ENCODE measurements around the gene RFX1. TPM values are rescaled to one million over a fixed set of nuclear protein-coding genes. Genes with fewer than 3 reads are reported as not detected.
A peak's percentile ranks its signal among the peaks of the same experiment; 100 is the strongest.

Gene RFX1
- total RNA-seq, 1 donor from 2014 or later: 19.9 TPM

DNA sequence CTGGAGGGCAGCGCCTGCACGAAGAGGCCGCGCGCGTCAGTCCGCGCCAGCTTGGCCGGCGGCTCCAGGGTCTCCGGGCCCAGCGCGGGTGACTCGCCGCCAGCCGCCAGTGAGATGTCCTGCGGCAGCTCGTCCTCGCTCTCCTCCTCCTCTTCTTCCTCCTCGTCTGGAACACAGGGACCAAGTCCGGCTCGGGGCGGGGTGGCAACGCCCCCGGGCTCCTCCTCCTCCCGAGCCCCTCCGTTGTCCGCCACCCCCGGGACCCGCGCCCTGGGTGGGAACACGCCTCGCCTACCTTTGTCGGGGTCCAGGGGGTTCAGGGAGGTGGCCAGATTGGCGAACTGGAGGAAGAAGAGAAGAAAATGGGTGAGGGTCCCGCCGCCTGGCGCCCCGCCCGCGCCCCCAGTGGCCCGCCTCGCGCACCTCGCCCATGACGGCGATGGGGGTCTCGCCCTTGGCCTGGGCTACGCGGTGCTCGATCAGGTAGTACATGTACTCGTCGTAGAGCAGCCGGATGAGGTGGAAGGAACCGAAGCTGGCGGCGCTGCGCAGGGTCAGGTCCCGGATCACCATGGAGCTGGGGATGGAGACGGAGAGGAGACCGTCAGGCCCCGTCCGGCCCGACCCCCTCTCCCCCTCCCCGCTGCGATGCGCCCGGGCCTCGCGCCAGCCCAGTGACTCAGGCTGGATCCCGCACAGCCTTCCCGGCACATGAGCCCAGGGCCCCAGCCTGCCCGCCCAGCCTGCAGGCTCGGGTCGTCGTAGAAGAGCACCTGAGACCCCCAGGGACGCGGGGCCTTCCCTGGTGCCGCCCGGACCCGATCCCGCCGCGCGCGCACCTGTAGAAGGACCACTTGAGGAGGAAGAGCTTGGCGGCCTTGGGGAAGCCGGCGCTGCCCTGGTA is 43.2 kb downstream of the RFX1 start:
- H3K27me3 Mint-ChIP-seq (ENCODE audit: low read depth): peaks cover 6% of the 10 kb centered on the region
- peaks cover 9% of the 10 kb centered on the region for H3K36me3 Mint-ChIP-seq (ENCODE audit: low read depth)
- DNase-seq (ENCODE audit: low read depth, low spot score): no peak
- H3K27ac Mint-ChIP-seq (ENCODE audit: unreplicated experiment): no peak overlapping the region
- H3K4me1 Mint-ChIP-seq: peaks cover 5% of the 10 kb centered on the region
- no peaks in the 10 kb centered on the region for H3K9me3 Mint-ChIP-seq
- TF ChIP-seq, protein P1, sequence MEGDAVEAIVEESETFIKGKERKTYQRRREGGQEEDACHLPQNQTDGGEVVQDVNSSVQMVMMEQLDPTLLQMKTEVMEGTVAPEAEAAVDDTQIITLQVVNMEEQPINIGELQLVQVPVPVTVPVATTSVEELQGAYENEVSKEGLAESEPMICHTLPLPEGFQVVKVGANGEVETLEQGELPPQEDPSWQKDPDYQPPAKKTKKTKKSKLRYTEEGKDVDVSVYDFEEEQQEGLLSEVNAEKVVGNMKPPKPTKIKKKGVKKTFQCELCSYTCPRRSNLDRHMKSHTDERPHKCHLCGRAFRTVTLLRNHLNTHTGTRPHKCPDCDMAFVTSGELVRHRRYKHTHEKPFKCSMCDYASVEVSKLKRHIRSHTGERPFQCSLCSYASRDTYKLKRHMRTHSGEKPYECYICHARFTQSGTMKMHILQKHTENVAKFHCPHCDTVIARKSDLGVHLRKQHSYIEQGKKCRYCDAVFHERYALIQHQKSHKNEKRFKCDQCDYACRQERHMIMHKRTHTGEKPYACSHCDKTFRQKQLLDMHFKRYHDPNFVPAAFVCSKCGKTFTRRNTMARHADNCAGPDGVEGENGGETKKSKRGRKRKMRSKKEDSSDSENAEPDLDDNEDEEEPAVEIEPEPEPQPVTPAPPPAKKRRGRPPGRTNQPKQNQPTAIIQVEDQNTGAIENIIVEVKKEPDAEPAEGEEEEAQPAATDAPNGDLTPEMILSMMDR (conservative IDR thresholded peaks at IDR 0.05): no peak
- no peak overlapping the region for H3K4me3 Mint-ChIP-seq

GRCh38 chr19:13961826-13962698 is 44.1 kb downstream of the RFX1 start:
- no peak overlapping the region for H3K27ac Mint-ChIP-seq (ENCODE audit: unreplicated experiment)
- TF ChIP-seq, protein P1 (conservative IDR thresholded peaks at IDR 0.05): no peak
- H3K4me3 Mint-ChIP-seq: peak overlapping the region; percentile 54
- peaks cover 6% of the 10 kb centered on the region for H3K27me3 Mint-ChIP-seq (ENCODE audit: low read depth)
- H3K9me3 Mint-ChIP-seq: no peaks in the 10 kb centered on the region
- peaks cover 5% of the 10 kb centered on the region for H3K4me1 Mint-ChIP-seq
- DNase-seq (ENCODE audit: low read depth, low spot score): no peak
- H3K36me3 Mint-ChIP-seq (ENCODE audit: low read depth): peaks cover 9% of the 10 kb centered on the region

DNA sequence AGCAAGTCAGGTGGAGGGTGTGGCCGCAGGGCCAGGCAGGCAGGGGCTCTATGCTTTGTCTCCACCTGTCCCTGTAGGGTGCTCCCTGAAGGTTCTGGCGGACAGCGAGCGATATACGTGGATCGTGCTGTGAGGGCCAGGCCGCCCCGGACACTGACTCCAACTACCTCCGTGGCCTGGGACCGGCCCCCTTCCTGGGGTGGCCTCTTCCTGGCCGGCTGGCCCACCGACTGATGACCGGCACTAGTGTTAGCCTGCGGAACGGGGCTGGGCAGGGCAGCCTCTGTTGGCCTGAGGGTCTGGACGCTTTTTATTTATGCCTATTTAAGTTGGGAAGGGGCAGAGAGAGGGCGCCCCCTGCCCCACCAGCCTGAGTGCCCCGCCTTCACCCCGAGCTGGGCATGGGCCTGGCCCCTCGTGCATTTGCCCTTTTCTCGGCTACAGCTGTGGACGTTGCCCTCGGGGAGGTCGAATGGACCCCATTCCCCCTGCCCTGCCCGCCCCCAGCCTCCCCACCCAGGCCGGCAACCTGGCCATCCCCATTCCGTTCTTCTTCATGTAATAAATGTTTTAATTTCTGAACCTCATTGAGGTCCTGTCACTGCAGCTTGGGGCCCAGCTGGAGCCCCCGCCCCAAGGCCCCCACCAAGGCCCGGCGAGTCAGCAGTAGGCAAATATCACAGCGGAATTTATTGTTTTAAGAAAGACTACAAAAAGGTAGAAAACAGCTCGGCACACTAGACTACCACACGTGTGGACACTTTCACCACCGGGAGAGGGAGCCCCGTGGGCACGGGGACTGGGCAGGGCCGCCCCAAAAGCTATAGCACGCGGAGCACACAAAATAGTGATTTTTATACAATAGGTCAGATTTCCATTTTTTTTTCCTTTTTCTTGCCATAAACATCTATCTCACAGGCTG is 45.0 kb downstream of the RFX1 start:
- no peak overlapping the region for H3K27ac Mint-ChIP-seq (ENCODE audit: unreplicated experiment)
- H3K4me1 Mint-ChIP-seq: peaks cover 5% of the 10 kb centered on the region
- H3K36me3 Mint-ChIP-seq (ENCODE audit: low read depth): peaks cover 9% of the 10 kb centered on the region
- peaks cover 6% of the 10 kb centered on the region for H3K27me3 Mint-ChIP-seq (ENCODE audit: low read depth)
- H3K9me3 Mint-ChIP-seq: no peaks in the 10 kb centered on the region
- DNase-seq (ENCODE audit: low read depth, low spot score): no peak
- H3K4me3 Mint-ChIP-seq: peak overlapping the region; percentile 54
- TF ChIP-seq, protein P1 (conservative IDR thresholded peaks at IDR 0.05): no peak

- no peak for DNase-seq (ENCODE audit: low read depth, low spot score)
- Mint-ChIP-seq H3K4me3 (peak overlapping the region; percentile 51), H3K27ac (ENCODE audit: unreplicated experiment) (no peak overlapping the region), H3K36me3 (ENCODE audit: low read depth) (peaks cover 9% of the 10 kb centered on the region), H3K27me3 (ENCODE audit: low read depth) (peaks cover 6% of the 10 kb centered on the region), H3K9me3 (no peaks in the 10 kb centered on the region), H3K4me1 (peaks cover 5% of the 10 kb centered on the region)
- TF ChIP-seq, protein P1 (conservative IDR thresholded peaks at IDR 0.05): peak; percentile 42
Observed at GRCh38 chr19:13959962-13960862, 45.9 kb downstream of the RFX1 start.

Data from neural crest cell (in vitro differentiated cells).